HG02571 (cell line): Measurements from ENCODE around the gene CDYL.

Experiments used
- ATAC-seq: cut with Tn5 transposase; IDR thresholded peaks from one replicate; pipeline ENCODE4 v1.9.1; 2021; ENCODE audit warnings: mild to moderate bottlenecking, moderate library complexity; ENCODE audit not compliant: unreplicated experiment

CDYL gene, protein sequence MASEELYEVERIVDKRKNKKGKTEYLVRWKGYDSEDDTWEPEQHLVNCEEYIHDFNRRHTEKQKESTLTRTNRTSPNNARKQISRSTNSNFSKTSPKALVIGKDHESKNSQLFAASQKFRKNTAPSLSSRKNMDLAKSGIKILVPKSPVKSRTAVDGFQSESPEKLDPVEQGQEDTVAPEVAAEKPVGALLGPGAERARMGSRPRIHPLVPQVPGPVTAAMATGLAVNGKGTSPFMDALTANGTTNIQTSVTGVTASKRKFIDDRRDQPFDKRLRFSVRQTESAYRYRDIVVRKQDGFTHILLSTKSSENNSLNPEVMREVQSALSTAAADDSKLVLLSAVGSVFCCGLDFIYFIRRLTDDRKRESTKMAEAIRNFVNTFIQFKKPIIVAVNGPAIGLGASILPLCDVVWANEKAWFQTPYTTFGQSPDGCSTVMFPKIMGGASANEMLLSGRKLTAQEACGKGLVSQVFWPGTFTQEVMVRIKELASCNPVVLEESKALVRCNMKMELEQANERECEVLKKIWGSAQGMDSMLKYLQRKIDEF

DNA sequence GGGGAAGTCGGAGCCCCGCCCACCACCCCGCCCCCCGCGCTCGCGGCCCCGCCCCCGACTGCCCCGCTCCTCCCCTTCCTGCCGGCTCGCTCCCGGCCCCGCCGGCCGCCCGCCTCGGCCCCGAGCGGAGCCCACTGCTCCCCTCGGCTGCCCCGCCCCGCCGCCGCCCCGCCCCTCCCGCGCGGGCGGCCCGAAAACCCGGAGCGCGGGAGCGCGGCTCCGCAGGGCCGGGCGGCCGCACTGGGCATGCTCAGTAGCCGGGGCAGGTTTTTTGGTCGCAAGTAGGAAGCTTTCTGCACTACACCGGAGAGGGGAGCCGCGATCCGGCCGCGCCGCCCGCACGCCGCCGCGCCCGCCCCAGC lies at the start of gene CDYL:
TSS of gene CDYL (plus strand) at position 274 of the 362 bp plus-strand sequence. CDS start 380 bp downstream, outside the sequence.
- peak; percentile 59 for ATAC-seq

DNA sequence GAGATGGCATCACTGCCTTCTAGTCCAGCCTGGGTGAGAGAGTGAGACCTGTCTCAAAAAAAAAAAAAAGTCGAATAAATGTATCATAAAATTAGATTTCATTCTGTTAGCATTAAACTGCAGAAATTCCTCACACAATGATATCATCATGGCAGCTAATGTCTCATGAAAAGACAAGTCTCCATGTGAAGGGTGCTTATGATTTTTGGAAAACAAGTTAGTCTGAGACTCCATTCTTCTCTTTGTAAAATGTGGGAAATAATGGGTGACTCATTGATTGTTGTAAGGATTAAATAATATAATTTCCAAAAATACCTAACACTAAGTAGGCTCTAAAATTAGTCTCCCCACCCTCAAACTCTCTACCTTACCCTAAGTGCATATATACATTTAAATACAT lies 49.6 kb upstream of the CDYL start:
- no peak for ATAC-seq

DNA sequence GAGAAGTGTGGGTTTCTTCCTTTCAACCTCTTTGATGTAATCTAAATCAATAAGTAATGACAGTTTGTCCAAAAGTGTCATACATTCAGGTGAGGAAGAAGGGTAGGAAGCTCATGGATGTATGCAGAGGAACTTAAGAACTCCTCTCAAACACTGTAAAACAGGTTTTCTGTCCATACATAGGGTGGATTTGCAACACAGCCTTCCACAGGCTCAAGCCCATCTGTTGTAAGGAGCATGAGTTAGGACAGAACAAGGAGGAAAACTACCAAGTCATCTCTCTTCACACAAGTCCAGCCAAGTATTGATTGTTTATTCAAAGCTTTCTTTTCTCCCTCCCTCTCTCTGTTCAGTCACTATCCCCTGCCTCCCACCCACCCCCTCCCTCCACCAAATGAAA lies 49.0 kb upstream of the CDYL start:
- ATAC-seq = no peak

DNA sequence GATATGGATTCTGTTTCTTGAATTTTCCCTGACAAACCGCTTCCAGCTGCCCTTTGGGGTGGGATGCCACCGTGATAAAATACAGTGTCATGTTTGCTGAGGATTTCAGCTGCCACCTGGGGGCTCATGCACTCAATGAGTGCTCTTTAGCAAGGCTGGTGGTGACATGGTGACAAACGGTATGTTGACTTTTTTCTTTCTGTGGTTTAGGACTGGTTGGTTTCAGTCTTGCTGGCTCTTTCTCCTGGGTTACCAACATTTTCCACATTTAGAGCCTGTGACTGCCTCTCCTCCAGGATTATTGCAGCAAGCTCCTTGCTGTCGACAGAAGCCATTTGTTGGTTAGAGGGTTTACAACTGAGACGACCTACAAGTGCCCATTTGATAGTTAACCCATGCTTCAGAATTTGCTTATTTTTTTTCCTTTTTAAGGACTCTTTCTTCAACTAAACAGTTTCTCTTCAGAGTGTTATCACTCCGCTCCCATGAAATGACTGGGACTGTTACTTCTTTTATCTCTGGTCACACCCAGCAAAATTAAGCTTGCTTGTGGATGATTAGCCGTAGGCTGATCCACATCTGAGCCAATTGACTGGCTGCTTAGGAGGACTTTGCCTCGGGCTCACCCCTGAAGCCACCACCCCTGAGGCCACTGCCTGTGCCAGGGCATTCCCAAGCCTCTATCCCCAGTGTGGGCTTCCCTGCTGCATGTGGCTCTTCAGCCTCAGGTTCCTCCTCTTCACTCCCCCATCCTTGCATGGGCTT lies 48.4 kb upstream of the CDYL start:
- ATAC-seq = no peak

DNA sequence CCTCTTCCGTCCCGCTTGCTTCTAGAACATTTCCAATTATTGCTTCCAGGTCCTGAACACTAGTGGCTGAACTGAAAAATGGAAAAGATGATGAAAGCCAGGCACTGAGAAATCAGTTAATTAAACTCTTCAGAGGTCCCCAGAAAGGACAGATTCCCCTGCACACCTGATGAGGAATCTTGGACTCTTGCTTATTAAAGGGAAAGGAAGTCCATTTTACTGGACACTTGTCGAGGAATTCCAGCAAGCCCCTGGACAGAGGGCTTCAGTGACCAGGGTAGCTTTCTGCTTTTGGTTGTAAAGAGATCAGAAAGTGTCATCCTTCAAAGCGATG lies 47.8 kb upstream of the CDYL start:
- ATAC-seq = no peak

DNA sequence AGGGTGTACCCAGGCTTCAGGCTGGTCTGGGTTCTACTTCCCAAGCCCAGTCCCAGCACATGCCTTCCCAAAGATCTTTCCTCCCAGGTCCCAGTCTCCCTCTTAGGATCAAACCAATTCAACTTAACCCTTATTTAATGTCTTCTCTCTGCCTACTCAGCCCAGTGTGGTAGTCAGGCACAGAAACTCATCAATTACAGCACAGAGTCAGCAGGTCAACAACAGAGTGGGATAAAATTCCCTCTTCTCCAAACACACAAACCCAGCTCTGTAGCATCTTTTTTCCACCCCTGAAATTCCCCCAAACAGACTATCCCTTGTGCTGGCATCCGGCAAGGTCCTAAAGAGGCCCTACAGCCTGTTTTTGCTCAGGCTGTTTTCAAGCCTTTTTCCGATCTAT lies 47.3 kb upstream of the CDYL start:
- ATAC-seq = no peak

DNA sequence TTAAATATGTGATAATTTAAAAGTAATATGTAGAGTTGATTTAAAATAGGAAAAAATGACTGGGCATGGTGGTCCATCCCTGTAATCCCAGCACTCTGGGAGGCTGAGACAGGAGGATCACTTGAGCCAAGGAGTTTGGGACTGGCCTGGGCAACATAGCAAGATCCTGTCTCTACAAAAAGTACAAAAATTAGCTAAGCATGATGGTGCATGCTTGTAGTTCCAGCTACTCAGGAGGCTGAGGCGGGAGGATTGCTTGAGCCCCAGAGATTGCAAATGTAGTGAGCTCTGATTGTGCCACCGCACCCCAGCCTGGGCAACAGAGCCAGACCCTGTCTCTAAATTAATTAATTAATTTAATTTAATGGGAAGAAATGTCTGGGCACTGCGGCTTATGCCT lies 44.2 kb upstream of the CDYL start:
- ATAC-seq = no peak

DNA sequence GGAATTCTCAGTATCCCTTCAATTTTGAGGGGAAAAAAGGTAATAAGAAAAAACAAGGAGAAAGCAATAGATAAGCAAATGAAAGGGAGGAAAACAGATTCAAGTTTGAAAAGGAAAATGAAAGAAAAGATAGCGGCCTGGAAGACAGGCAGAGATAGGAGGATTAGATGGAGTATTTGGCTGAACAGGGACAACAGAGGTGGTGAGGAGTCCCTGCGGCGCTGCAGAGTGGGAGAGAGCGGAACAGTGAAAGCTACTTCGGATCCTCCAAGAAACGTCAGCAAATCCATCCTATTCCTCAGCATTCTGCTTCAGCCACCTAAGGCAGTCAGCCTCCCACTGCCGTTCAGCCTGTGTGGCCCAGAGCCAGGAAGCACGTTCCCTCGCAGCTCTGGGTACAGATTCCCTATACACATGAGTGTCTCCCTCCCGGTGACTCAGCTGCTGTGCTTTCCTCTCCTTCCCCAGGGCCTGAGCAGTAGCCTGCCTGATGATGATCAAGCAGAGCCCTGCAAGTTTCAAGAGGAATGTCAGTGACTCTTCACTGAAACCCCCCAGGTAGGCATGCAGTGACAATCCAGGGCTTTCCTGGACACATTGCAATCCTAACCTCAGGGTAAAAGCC lies 43.4 kb upstream of the CDYL start:
- ATAC-seq = no peak

DNA sequence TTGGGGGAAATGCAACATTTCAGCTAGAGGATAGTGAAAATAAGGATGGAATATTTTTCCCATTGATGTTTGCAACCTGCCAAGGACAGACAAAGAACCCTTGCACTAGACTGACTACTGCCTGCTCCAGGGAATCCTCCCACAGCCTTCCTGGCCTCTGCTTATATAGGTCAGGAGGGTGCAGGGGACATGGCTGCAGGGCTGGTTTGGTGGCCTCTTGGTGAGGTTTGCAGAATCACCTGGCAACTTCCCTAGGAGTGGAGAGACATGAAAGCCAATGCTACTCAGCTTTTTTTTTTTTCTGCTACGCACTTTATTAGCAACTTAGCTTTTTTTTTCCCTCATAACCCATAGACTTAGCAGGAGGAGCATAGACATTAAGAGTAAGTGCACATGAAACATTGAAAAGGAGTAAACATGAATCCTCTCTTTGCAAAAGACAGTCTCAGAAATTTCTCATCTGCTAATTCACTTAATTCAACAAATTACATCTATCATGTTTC lies 39.8 kb upstream of the CDYL start:
- no peak for ATAC-seq

DNA sequence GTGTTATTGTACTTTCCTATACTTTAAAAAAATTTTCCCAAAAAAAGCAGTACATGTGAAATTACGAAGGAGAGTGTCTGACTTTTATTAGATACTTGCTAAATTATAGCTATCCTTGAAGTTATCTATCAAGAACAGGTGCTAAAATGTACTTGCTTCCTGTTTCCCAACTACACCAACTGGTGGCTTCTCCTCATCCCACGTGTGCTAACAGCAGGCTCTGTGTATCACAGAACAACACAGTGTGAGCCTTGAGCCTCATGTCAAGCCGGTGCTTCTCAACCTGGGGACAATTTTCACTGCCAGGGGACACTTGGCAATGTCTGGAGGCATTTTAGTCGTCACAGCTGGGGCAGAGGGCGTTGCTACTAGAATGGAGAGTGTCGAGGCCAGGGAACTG lies 36.2 kb upstream of the CDYL start:
- ATAC-seq = no peak

DNA sequence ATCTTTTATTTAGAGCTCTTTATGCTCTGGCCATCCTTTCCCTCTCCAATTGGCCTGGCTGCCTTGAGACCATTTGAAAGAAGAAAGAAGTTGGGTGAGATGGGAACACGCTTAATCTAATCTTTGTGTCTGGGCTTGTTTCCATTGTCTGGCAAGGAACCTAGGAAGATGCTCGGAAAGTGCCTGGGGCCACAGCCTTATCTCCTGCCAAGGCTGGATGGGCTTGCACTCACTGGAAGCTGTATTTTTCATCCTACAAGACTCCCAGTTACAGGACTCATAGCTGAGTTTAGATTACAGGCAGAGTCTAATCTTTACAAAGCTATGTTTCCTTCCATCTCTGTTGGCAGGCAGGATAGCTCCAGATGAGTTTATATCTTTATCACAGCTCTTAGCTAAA lies 33.1 kb upstream of the CDYL start:
- ATAC-seq = no peak

DNA sequence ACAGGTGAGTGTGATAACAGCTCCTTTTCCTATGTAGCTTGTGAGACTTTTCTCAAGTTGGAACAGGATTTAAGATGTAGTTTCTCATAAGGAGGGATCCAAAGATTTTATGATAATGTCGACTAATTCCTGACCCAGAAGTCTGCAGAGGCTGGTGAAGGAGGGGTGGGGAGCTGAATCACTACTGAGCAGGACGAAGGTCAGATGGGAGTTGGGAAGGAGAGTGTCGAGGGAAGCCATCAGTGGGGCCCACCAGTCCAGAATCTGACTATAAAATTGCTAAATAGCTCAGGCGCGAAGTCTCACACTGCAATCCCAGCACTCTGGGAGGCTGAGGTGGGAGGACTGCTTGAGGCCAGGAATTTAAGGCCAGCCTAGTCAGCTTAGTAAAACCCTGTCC lies 32.3 kb upstream of the CDYL start:
- no peak for ATAC-seq

DNA sequence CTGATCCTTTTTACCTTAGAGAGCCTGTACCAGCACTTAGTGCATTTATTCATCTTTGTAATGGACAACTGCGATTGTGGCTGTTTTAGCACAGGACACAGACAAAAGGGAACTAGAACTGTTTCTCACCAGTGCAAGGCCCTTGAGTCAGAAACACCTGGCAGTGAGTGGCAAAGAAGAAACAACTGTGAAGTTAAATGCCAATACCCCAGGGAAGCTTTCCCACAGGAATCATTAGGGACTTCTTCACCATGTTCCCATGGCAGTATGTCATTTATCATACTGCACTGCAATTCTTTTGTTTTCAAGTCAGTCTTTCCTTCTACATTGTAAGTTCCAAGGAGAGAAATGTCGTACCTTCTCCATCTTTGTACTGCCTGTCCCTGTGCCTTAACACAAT lies 28.6 kb upstream of the CDYL start:
- ATAC-seq = no peak

DNA sequence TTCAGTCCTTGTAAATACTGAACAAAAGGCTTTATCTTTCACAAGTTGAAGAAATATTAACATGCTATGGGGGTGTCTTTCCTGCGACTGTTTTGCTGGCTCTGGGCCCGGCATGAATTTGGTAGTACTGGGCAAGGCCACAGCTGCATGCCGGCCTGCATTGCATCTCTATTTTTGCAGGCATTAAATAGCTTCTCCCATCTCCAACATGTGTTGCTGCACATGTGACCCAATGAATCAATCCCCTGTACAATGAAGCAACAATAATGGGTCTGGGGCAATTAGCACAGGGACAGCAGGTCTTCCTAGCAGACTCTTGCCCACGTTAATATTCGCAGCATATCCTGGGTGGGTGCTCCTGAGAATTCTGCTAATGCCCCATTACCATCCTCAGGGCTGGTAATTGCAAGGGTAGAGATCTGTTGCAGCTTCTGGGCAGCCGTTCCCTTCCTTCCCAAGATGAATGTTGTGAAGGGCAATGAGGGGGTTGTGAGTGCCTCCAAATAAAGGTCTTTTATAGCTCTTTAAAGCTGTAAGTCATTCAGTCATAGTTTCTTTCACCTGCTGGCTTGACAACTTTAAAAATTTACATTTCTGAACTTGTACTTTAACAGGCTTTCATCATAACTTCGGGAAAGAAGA lies 24.3 kb upstream of the CDYL start:
- ATAC-seq = no peak

DNA sequence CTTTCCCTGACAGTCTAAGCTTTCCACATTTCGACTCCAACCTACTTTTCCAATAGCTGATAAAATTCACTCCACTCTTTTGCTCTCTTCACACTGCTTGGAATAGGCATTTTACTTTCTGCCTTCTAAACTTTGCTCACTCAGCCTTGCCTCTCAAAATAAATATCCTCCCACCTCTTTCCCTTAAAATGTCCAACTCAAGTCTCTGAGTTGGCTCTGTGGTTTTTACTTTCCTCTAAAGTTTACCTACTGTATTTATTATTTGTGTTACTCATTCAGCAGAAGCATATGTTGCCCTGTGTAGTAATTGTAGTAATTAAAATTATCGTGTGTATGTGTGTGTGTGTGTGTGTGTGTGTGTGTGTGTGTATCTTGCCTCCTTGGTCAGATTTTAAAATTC lies 20.0 kb upstream of the CDYL start:
- ATAC-seq = no peak

DNA sequence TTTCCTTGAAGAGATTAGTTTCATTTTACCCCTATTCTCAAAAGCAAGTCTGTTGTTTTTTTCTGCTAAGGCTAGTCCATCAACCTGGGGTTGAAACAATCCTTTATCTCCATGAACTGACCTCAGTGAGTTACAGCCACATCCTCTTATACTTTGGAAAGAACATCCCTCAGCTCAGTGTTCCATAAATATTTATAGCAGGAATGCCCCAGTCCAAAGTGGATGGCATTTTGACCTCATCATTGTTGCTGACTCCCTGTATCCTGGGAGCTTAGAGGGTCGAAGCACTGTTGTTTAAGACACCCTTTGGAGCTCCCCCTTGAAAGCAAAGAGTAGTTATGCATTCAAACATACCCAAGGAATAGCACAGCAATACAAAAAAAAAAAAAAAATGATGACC lies 16.2 kb upstream of the CDYL start:
- ATAC-seq = no peak

DNA sequence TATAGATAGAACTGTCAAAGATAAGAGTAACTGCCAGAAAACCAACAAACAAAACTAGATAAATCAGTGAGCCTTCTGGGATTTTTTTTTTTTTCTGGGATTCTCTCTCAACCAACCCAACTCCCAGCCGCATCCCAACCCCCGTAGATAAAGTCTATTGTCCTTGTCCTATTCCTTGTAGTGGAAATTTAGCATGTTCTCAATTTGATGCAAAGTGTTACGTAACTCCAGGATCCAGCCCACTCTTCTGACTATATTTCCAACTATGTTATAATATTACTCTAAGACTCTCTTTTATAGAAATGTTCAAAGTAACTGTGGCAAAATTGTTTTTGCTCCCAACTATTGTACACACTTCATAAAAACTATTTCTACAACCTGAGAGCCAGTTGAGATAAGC lies 15.4 kb upstream of the CDYL start:
- no peak for ATAC-seq

DNA sequence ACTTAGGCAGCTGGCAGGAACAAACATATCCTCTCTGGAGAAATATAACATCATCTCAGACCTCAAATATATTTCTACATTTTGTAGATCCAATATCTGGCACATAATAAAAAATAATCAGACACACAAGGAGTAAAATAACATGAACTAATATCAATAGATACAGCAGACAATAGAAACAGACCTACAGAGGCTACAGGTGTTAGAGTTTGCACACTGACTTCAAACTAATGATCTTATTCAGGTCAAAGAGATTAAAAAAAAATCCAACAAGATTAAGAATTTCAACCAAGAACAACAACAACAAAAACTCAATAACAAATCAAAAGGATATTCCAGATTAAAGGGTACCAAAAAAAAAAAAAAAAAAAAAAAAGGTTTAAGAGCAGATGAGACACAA lies 13.9 kb upstream of the CDYL start:
- ATAC-seq = no peak

DNA sequence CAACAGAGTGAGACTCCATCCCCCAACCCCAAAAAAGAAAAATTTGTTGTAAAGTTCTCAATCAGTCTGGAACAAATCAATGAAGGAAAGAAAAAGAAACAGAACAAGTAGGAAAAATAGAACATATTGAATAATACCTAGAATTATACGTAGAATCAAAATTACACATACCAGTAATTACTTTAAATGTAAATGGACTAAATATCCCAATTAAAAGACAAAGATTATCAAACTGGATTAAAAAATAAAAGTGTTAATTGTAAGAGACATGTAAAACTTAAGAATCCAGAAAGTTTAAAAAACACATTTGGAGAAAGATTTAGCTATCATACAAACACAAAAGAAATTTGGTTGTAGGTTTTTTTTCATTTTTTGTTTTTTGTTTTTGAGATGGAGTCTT lies 12.3 kb upstream of the CDYL start:
- ATAC-seq = no peak

DNA sequence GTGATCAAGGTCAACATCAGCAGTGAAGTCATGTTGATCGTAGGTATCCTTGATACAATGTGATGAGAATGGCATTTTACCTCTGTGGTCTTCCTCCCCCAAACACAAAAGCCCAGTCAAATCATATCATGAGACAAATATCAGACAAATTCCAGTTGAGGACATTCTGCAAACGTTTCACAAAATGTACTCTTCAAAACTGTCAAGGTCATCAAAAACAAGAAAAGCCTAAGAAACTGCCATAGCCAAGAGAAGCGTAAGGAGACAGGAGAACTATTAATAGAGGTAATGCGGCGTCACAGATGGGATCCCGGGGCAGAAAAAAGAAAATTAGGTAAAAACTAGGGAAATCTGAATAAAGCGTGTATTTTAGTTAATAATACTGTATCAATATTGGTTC lies 7.4 kb upstream of the CDYL start:
- no peak for ATAC-seq

DNA sequence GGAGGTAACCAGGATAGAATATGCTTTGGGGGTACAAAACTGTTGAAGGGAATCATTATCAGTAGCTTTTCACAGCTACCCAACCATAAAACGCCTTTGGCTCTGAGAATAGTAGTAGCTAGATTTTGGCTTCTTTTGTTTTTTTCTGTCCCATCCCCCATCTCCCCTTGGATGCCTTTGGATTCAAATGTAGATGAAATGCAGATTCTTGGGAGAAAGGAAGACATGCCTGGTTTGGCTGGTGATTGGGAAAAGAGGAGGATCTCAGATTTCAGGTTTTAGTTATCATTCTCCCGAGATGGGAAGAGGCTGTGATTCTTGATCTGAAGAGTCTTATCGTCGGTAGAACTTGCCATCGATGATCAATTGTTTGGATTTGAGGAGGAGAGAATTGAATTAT lies 3.5 kb upstream of the CDYL start:
- ATAC-seq = no peak
